Fibroblast of lung (primary cell): ENCODE measurements around the gene PRODH2. TPM values are rescaled to one million over a fixed set of nuclear protein-coding genes. Genes with fewer than 3 reads are reported as not detected.
A peak's percentile ranks its signal among the peaks of the same experiment; 100 is the strongest.
"Not testable (repeated sequence)": the region's sequence is repeated elsewhere in the genome, so short reads cannot be mapped to it uniquely, and the experiment has no call there.

ENCODE experiments used
- DNase-seq, 2 donors: peaks; one replicate each; pipeline versions ENCODE4 v3.0.0 to v3.0.0-alpha.2; 2010; ENCODE audit warnings: low read depth in 2 of 2
- H2AFZ ChIP-seq: 2 replicates; pipeline ENCODE4 v1.5.1; 2012; ENCODE audit warnings: low read length, control low read depth, inconsistent platforms
- H3K27ac ChIP-seq: 2 replicates; pipeline ENCODE4 v1.5.1; 2011; ENCODE audit warnings: low read length, control low read depth; ENCODE audit not compliant: insufficient read depth
- H3K27me3 ChIP-seq: 2 replicates; pipeline ENCODE4 v1.5.1; 2011; ENCODE audit warnings: mild to moderate bottlenecking, low read length; ENCODE audit not compliant: control insufficient read depth, insufficient read depth
- H3K36me3 ChIP-seq: 2 replicates; pipeline ENCODE4 v1.5.1; 2011; ENCODE audit warnings: low read length; ENCODE audit not compliant: control insufficient read depth, insufficient read depth
- H3K4me1 ChIP-seq: 2 replicates; pipeline ENCODE4 v1.5.1; 2011; ENCODE audit warnings: low read length; ENCODE audit not compliant: control insufficient read depth, insufficient read depth; ENCODE audit errors: extremely low read depth
- H3K4me2 ChIP-seq: 2 replicates; pipeline ENCODE4 v1.5.1; 2011; ENCODE audit warnings: low read length, control low read depth; ENCODE audit not compliant: insufficient read depth; ENCODE audit errors: extremely low read depth
- H3K4me3 ChIP-seq, 4 experiments: fragments of 200-600 bp in 1 of 4; sonication (generic) in 1 of 4; replicated peaks in 1 of 4; 2 replicates each; pipeline ENCODE4 v1.5.1; 2011 to 2016; ENCODE audit warnings: low read length in 4 of 4, low read depth in 3 of 4, mild to moderate bottlenecking in 3 of 4, control low read depth in 2 of 4, inconsistent platforms in 1 of 4, mixed read lengths in 1 of 4; ENCODE audit not compliant: insufficient read depth in 1 of 4; ENCODE audit errors: control extremely low read depth in 1 of 4
- H3K79me2 ChIP-seq: 2 replicates; pipeline ENCODE4 v1.5.1; 2012; ENCODE audit warnings: mild to moderate bottlenecking, low read length, inconsistent platforms; ENCODE audit not compliant: control insufficient read depth, insufficient read depth
- H3K9ac ChIP-seq: 2 replicates; pipeline ENCODE4 v1.5.1; 2011; ENCODE audit warnings: mild to moderate bottlenecking, low read length, control low read depth; ENCODE audit not compliant: insufficient read depth
- H3K9me3 ChIP-seq: 2 replicates; pipeline ENCODE4 v1.5.1; 2012; ENCODE audit warnings: low read depth, low read length; ENCODE audit not compliant: control insufficient read depth, insufficient read depth
- H4K20me1 ChIP-seq: 2 replicates; pipeline ENCODE4 v1.5.1; 2011; ENCODE audit warnings: low read length; ENCODE audit not compliant: control insufficient read depth, insufficient read depth; ENCODE audit errors: extremely low read depth
- EZH2 ChIP-seq: IDR thresholded peaks from 2 replicates; pipeline ENCODE4 v1.5.1; 2012; ENCODE audit warnings: low read length, control low read depth, mild to moderate bottlenecking; ENCODE audit errors: missing control alignments
- polyA plus RNA-seq, 2 donors: library from polyadenylated mRNA; depleted of rRNA in 1 of 2; stranded (reverse) in 1 of 2; unstranded in 1 of 2; fragments of >200 nt; gene quantifications; 2 replicates each; pipeline ENCODE4 v1.2.1, GENCODE V29; 2011 to 2012; ENCODE audit warnings: missing spikeins in 1 of 2
- total RNA-seq: library from RNA; depleted of rRNA; stranded (reverse); fragments of >200 nt; gene quantifications from 2 replicates; pipeline ENCODE4 v1.2.1, GENCODE V29; 2014
- TF ChIP-seq, protein P1 (sequence below), 2 donors: IDR thresholded peaks in 1 of 2; conservative IDR thresholded peaks in 1 of 2; 1 replicate in 1 of 2; 2 replicates in 1 of 2; pipeline ENCODE4 v1.5.1; 2011 to 2012; ENCODE audit warnings: low read length in 2 of 2, control low read depth in 1 of 2, inconsistent platforms in 1 of 2, low read depth in 1 of 2, mild to moderate bottlenecking in 1 of 2

PRODH2 gene
- total and polyA plus RNA-seq, 2 donors (not counting 1 experiment from before 2014, with no cell fraction given): not detected

DNA sequence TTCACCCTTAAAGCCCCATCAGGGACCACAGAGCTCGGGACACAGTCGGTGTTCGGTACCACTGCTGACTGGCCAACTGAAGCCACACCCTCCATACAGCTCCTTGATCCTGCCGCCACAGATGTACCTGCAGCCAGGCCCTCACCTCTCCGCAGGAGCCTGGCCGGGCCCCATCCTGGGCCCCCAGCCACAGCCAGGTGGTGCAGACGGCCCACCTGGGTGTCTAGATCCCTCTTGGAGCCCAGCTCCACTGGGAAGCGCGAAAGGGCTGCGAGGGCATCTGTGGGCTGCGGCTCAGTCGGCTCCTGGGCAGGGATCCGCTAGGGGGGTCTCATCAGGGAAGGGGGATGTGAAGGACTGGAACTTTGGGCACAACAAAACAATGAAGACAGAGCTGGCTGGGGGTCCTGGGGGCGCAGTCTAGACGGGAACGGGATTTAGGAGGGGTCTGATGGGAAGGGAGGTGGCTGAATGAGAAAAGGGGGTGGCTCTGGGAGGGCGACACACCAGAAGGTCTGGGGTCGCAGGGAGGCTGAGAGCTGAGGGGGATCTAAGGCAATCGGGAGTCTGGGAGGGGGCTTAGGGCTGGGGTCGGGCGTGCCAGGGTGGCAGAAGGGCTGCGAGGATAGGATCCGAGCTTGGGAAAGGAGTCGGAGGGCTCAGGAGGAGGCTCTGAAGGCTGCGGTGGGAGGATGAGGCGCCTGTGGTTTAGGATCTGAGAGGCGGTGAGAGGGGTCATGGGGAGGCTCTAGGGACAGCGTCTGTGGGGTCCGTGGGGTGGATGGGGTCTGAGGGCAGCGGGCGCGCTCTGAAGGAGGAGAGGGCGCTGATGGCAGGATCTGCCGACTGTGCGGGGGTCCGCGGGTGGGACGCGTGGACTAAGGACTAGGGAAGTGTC, 15.8 kb downstream of the PRODH2 start:
- Histone ChIP-seq H3K4me1 (peaks cover 3% of the 10 kb centered on the region), H2AFZ (no peak overlapping the region), H3K79me2 (no peaks in the 10 kb centered on the region), H3K9ac (no peak overlapping the region), H3K4me3 (no peak overlapping the region), H4K20me1 (no peaks in the 10 kb centered on the region), H3K27me3 (peaks cover 21% of the 10 kb centered on the region), H3K9me3 (no peaks in the 10 kb centered on the region), H3K36me3 (no peaks in the 10 kb centered on the region), H3K27ac (no peak overlapping the region), H3K4me2 (no peak overlapping the region)
- peak; percentile 39 for TF ChIP-seq EZH2
- TF ChIP-seq, protein P1, sequence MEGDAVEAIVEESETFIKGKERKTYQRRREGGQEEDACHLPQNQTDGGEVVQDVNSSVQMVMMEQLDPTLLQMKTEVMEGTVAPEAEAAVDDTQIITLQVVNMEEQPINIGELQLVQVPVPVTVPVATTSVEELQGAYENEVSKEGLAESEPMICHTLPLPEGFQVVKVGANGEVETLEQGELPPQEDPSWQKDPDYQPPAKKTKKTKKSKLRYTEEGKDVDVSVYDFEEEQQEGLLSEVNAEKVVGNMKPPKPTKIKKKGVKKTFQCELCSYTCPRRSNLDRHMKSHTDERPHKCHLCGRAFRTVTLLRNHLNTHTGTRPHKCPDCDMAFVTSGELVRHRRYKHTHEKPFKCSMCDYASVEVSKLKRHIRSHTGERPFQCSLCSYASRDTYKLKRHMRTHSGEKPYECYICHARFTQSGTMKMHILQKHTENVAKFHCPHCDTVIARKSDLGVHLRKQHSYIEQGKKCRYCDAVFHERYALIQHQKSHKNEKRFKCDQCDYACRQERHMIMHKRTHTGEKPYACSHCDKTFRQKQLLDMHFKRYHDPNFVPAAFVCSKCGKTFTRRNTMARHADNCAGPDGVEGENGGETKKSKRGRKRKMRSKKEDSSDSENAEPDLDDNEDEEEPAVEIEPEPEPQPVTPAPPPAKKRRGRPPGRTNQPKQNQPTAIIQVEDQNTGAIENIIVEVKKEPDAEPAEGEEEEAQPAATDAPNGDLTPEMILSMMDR (conservative IDR thresholded peaks at IDR 0.05 in 1 of 2, IDR thresholded peaks at IDR 0.05 in 1 of 2; ENCODE audit: low read depth in 1 of 2, low read length in 2 of 2): no peak
- DNase-seq: no peak

DNA sequence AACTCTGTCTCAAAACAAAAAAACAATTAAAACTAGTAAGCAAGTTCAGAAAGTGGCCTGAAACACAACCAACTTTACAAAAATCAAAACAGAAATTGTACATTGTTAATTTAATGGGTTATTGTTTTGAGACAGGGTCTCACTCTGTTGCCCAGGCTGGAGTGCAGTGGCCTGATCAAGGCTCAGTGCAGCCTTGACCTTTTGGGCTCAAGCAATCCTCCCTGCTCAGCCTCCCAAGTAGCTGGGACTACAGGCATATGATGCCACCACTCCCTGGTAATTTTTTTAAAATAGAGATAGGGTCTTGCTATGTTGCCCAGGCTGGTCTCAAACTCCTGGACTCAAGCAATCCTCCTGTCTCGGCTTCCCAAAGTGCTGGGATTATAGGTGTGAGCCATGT, 17.1 kb downstream of the PRODH2 start:
- not testable (repeated sequence) for H3K79me2 ChIP-seq, H4K20me1 ChIP-seq, H3K9ac ChIP-seq, H3K4me1 ChIP-seq, H3K4me2 ChIP-seq, DNase-seq, H3K36me3 ChIP-seq, H2AFZ ChIP-seq, H3K4me3 ChIP-seq, H3K9me3 ChIP-seq, H3K27ac ChIP-seq
- peaks cover 21% of the 10 kb centered on the region for H3K27me3 ChIP-seq

DNA sequence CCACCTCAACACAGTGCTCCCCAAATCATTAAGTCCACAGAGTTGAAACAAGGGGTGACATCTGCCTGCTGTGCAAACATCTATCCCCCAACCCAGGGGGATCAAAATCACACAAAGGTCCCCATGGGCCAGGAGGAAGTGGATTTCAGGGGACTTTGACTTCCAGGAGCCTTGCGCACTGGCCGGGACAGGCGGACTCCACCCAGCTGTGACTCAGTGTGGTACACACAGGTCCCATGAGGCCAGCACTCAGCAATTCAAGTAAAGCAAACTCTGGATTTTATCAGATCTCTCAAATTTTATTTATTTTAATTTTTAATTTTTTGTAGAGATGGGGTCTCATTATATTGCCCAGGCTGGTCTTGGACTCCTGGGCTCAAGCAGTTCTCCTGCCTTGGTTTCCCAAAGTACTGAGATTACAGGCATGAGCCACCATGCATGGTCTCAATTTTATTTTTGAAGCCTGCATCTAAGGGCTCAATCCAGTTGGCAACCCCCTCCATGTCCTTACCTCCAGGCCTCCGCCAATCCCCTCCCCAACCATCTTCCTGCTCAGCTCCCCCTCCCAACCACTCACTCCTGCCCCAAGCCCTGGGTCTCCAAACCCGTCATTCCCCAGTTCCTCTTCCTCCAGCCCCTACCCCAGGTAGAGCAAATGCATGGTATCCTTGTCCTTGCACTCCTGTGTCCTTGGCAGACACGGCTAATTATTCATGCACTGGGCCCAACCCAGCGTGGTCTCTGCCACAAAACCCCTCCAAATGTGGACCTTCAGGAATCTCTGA, 19.1 kb downstream of the PRODH2 start:
- Histone ChIP-seq H3K79me2 (no peaks in the 10 kb centered on the region), H3K4me2 (no peak overlapping the region), H3K4me3 (no peak overlapping the region), H3K27me3 (peaks cover 21% of the 10 kb centered on the region), H3K36me3 (no peaks in the 10 kb centered on the region), H4K20me1 (no peaks in the 10 kb centered on the region), H3K27ac (no peak overlapping the region), H2AFZ (no peak overlapping the region), H3K9ac (no peak overlapping the region), H3K9me3 (no peaks in the 10 kb centered on the region), H3K4me1 (peaks cover 3% of the 10 kb centered on the region)
- TF ChIP-seq, protein P1 (conservative IDR thresholded peaks at IDR 0.05 in 1 of 2, IDR thresholded peaks at IDR 0.05 in 1 of 2; ENCODE audit: low read depth in 1 of 2, low read length in 2 of 2): no peak
- no peak for TF ChIP-seq EZH2
- no peak for DNase-seq
